Astrocyte of the spinal cord (primary cell): ENCODE measurements around the gene NUDT14.

Experiments
- DNase-seq: peaks from one replicate; pipeline ENCODE4 v3.0.0; 2011; ENCODE audit warnings: low read depth, low spot score
- H3K4me3 ChIP-seq: 2 replicates; pipeline ENCODE4 v1.5.1; 2011; ENCODE audit warnings: low read depth, mild to moderate bottlenecking, low read length, moderate library complexity
- CTCF ChIP-seq: IDR thresholded peaks from 2 replicates; pipeline ENCODE4 v1.5.1; 2012; ENCODE audit warnings: low read depth, mild to moderate bottlenecking, low read length, inconsistent platforms
- in situ Hi-C: cut with HindIII; loops from 2 replicates; pipeline ENCODE4 v1.10.0; 2017; ENCODE audit warnings: low sequenced_read_pairs

Gene NUDT14

GRCh38 chr14:105138021-105138541 lies 43.0 kb downstream of the NUDT14 start:
- in situ Hi-C loops = no loop called here
- no peak for DNase-seq
- no peak overlapping the region for H3K4me3 ChIP-seq
- no peak for TF ChIP-seq CTCF

- DNase-seq = no peak
- in situ Hi-C loops = no loop called here
- H3K4me3 ChIP-seq = no peak overlapping the region
- no peak for TF ChIP-seq CTCF
Observed at GRCh38 chr14:105137481-105138020, 43.6 kb downstream of the NUDT14 start.

DNA sequence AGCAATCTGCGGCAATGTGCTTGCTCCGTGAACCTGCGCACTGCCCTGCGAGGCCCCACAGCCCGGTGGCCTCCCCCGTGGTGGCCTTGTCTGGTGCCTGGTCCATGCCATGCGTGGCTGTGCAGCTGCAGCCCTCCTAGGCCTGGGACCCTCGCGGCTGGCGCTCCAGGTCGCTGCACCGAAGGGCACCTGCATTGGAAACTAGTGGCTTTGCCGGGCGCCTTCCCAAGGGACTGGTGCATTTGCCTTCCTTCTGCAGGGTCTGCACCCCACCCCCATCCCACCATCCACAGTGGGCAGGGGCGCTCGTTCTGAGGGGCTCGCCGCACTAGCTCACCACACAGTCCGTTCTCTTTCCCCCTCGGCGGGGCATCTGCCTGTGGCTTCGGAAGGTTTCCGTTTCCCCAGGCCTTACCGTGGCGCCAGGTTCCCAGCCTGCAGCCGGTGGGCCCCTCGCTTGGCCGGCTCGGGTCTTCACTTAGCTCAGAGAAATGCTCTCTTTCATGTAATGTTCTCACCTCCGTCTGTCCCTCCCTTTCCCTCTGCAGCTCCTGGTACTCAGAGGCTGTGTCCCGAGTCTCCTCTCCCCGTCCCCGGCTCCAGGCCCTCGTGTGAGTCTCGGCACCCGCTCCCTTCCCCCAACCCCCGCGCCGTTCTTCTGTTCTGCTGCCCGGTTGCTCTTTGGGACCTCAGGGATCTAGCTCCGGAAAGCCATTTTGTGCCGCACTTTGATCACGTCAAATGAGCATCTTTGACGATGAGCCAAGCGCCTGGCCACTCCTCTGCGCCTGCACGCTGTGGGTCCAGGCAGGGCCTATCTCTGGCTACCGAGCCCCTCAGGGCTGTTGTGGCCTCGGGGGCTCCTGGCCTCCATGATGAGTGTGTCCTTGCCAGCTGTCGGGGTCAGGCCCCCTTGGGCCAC lies 44.5 kb downstream of the NUDT14 start:
- H3K4me3 ChIP-seq = no peak overlapping the region
- in situ Hi-C loops = no loop called here
- TF ChIP-seq CTCF = no peak
- DNase-seq = no peak

DNA sequence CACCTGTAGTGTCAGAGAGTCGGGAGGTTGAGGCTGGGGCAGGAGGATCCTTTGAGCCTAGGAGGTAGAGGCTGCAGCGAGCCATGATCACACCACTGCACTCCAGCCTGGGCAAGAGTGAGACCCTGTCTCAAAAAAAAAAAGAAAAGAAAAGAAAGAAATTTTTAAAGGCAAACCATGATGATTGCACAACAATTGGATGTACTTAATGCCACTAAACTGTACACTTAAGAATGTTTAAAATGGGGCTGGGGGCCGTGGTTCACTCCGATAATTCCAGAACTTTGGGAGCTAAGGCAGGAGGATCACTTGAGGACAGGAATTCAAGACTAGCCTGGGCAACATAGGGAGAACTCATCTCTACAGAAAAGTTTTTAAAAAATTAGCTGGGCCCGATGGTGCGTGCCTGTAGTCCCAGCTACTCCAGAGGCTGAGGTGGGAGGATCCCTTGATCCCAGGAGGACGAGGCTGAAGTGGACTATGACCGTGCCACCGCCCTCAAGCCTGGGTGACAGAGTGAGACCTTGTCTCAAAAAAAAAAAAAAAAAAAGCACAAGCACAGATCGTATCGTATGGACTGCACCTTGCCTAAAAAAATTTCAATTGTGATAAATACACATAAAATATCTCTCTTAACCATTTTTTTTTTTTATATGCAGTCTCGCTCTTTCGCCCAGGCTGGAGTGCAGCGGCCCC lies 45.3 kb downstream of the NUDT14 start:
- H3K4me3 ChIP-seq = no peak overlapping the region
- TF ChIP-seq CTCF = no peak
- in situ Hi-C loops = no loop called here
- DNase-seq = no peak

DNA sequence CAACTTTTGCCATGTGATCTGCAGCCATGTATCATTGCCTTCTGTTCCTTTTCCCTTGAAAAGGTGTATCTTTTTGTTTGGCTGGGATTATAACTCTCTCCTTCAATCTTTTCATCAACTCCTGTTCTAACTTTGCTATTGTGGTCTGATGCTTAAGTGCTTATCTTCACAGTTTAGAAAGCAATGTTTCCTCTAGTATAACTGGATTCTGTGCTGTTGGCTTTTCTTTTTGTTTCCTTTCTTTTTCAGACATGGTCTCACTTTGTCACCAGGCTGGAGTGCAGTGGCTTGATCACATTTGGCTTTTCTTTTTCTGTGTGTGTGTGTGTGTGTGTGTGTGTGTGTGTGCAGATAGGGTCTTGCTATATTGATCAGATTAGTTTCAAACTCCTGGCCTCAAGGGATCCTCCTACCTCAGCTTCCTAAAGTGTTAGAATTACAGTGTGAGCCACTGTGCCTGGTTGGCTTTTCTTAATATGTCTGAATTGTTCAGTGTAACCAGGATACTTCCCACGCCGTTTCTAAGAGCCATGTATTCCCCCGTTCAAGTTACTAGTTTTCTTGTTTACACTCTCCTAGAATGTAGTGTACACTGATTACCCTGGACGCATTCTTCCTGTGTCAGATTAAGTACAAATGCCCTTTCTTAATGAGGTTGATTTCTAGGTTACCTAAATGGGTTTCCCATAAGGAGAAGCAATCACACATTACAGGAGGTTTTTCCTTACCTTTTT lies 48.0 kb downstream of the NUDT14 start:
- no peak for TF ChIP-seq CTCF
- DNase-seq = no peak
- in situ Hi-C loops = no loop called here
- no peak overlapping the region for H3K4me3 ChIP-seq

DNA sequence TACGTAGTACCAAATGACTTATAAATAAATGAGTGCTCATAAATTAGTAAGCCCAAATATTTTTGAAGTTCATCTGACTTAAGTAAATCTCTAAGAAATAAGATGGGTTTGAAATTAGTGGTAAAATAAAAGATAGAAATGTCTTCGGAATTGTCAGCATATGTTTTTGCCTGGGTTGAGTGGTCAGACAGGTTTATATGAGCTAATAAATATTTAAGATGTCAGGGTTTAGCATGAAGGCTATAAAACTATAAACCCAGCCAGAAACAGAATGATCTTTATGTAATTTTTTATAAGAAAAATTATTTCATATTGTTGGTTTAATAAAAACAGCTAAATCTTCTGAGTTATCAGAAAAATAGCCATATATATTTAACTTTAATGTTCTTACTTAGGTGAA lies 49.9 kb downstream of the NUDT14 start:
- no peak for TF ChIP-seq CTCF
- H3K4me3 ChIP-seq = no peak overlapping the region
- DNase-seq = peak; percentile 5
- in situ Hi-C loops = no loop called here
